ENCODE data around the gene C1QTNF9B. TPM values are rescaled to one million over a fixed set of nuclear protein-coding genes. Genes with fewer than 3 reads are reported as not detected.

C1QTNF9B gene
- polyA plus RNA-seq, 3 donors = not detected

GRCh38 chr13:23871616-23872220, 25.6 kb downstream of the C1QTNF9B start:
- Mint-ChIP-seq H3K27me3 (ENCODE audit: low read depth in 3 of 3) (peaks cover 0 to 2% (median 0%) of the 10 kb centered on the region in 3 donors), H3K9me3 (no peaks in the 10 kb centered on the region), H3K27ac (no peak overlapping the region), H3K4me3 (no peak overlapping the region), H3K4me1 (no peaks in the 10 kb centered on the region), H3K36me3 (peaks cover 2 to 6% of the 10 kb centered on the region in 2 donors)
- H3K36me3 ChIP-seq (replicated peaks in 1 of 2; ENCODE audit: control insufficient read depth in 1 of 2, insufficient read depth in 2 of 2, low read length in 2 of 2) = no peaks in the 10 kb centered on the region
- H3K4me2 ChIP-seq (replicated peaks; ENCODE audit: extremely low read depth, low read length, poor library complexity, severe bottlenecking) = no peak overlapping the region
- H4K20me1 ChIP-seq (ENCODE audit: insufficient read depth, low read length) = no peaks in the 10 kb centered on the region
- WGBS (ENCODE audit: insufficient coverage) = no CpG with 5 or more reads among the region's 2 CpGs
- intact Hi-C loops (cut with micrococcal nuclease) = loop anchor here in 1 of 2 donors (10.0 kb wide), 2 partner anchors 287 to 497 kb away; no protein-coding TSS in a partner anchor
- H2AFZ ChIP-seq (ENCODE audit: insufficient read depth, low read depth, low read length, poor library complexity, severe bottlenecking) = no peak overlapping the region
- TF ChIP-seq, protein P1, sequence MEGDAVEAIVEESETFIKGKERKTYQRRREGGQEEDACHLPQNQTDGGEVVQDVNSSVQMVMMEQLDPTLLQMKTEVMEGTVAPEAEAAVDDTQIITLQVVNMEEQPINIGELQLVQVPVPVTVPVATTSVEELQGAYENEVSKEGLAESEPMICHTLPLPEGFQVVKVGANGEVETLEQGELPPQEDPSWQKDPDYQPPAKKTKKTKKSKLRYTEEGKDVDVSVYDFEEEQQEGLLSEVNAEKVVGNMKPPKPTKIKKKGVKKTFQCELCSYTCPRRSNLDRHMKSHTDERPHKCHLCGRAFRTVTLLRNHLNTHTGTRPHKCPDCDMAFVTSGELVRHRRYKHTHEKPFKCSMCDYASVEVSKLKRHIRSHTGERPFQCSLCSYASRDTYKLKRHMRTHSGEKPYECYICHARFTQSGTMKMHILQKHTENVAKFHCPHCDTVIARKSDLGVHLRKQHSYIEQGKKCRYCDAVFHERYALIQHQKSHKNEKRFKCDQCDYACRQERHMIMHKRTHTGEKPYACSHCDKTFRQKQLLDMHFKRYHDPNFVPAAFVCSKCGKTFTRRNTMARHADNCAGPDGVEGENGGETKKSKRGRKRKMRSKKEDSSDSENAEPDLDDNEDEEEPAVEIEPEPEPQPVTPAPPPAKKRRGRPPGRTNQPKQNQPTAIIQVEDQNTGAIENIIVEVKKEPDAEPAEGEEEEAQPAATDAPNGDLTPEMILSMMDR (IDR thresholded peaks at IDR 0.05) = peak; percentile 74
- no peak overlapping the region for H3K27ac ChIP-seq (ENCODE audit: low read depth in 1 of 2, low read length in 2 of 2)
- H3K9me3 ChIP-seq (replicated peaks in 1 of 2; ENCODE audit: control insufficient read depth in 1 of 2, insufficient read depth in 1 of 2, low read length in 2 of 2) = no peaks in the 10 kb centered on the region
- H3K27me3 ChIP-seq (ENCODE audit: control insufficient read depth in 2 of 2, insufficient read depth in 2 of 2, low read length in 2 of 2) = no peaks in the 10 kb centered on the region
- no peak for DNase-seq
- H3K4me3 ChIP-seq (replicated peaks in 1 of 3; ENCODE audit: low read depth in 2 of 3, low read length in 3 of 3) = no peak overlapping the region
- H3K4me1 ChIP-seq (ENCODE audit: control insufficient read depth in 1 of 2, insufficient read depth in 2 of 2, low read length in 2 of 2) = no peaks in the 10 kb centered on the region
- no peaks in the 10 kb centered on the region for H3K79me2 ChIP-seq (ENCODE audit: insufficient read depth, low read length)
- no peak overlapping the region for H3K9ac ChIP-seq (ENCODE audit: insufficient read depth, low read length, poor library complexity, severe bottlenecking)

DNA sequence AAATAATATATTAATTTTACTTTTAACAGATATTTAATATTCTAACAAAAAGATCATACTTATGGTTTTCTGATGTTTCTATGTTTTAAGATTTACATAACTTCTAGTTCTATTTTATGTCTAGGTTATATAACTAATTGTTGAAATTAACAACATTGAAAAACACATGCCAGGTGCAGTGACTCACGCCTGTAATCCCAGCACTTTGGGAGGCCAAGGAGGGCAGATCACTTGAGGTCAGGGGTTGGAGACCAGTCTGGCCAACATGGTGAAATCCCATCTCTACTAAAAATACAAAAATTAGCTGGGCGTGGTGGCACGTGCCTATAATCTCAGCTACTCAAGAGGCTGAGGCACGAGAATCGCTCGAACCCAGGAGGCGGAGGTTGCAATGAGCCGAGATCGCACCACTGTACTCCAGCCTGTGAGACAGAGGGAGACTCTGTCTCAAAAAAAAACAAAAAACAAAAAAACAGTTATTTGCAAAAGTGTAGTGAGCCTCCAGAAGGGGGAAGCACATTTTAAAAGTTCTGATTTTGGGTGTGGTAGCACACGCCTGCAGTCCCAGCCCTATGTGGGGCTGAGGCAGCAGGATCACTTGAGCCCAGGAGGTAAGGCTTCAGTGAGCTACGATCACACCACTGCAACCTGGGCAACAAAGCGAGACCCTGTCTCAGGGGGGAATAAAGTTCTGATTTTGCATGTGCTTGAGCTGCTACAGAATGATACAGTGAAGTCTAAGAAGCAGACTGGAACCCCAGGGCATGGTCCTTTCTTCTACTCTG, 26.8 kb downstream of the C1QTNF9B start:
- Mint-ChIP-seq H3K4me1 (no peaks in the 10 kb centered on the region), H3K9me3 (no peaks in the 10 kb centered on the region), H3K27me3 (ENCODE audit: low read depth in 3 of 3) (peaks cover 0 to 2% (median 0%) of the 10 kb centered on the region in 3 donors), H3K36me3 (peaks cover 2 to 6% of the 10 kb centered on the region in 2 donors), H3K4me3 (no peak overlapping the region), H3K27ac (no peak overlapping the region)
- Histone ChIP-seq H4K20me1 (ENCODE audit: insufficient read depth, low read length) (no peaks in the 10 kb centered on the region), H3K27ac (ENCODE audit: low read depth in 1 of 2, low read length in 2 of 2) (no peak overlapping the region), H3K4me3 (replicated peaks in 1 of 3; ENCODE audit: low read depth in 2 of 3, low read length in 3 of 3) (no peak overlapping the region), H3K27me3 (ENCODE audit: control insufficient read depth in 2 of 2, insufficient read depth in 2 of 2, low read length in 2 of 2) (no peaks in the 10 kb centered on the region), H3K9ac (ENCODE audit: insufficient read depth, low read length, poor library complexity, severe bottlenecking) (no peak overlapping the region), H3K9me3 (replicated peaks in 1 of 2; ENCODE audit: control insufficient read depth in 1 of 2, insufficient read depth in 1 of 2, low read length in 2 of 2) (no peaks in the 10 kb centered on the region), H3K36me3 (replicated peaks in 1 of 2; ENCODE audit: control insufficient read depth in 1 of 2, insufficient read depth in 2 of 2, low read length in 2 of 2) (no peaks in the 10 kb centered on the region), H3K79me2 (ENCODE audit: insufficient read depth, low read length) (no peaks in the 10 kb centered on the region), H3K4me1 (ENCODE audit: control insufficient read depth in 1 of 2, insufficient read depth in 2 of 2, low read length in 2 of 2) (no peaks in the 10 kb centered on the region), H2AFZ (ENCODE audit: insufficient read depth, low read depth, low read length, poor library complexity, severe bottlenecking) (no peak overlapping the region), H3K4me2 (replicated peaks; ENCODE audit: extremely low read depth, low read length, poor library complexity, severe bottlenecking) (no peak overlapping the region)
- TF ChIP-seq, protein P1 (IDR thresholded peaks at IDR 0.05) = no peak
- 100% methylated on average over 4 of the region's 12 CpGs for WGBS (ENCODE audit: insufficient coverage)
- no peak for DNase-seq
- intact Hi-C loops (cut with micrococcal nuclease) = loop anchor here in 1 of 2 donors (10.0 kb wide), 2 partner anchors 286 to 496 kb away; no protein-coding TSS in a partner anchor
